CD14-positive monocyte (primary cell): ENCODE results near the gene NFXL1. TPM values are rescaled to one million over a fixed set of nuclear protein-coding genes. Genes with fewer than 3 reads are reported as not detected.

Source experiments
- DNase-seq, 3 donors: peaks; one replicate each; pipeline ENCODE4 v3.0.0-alpha.2; 2011 to 2022
- H2AFZ ChIP-seq: 2 replicates; pipeline ENCODE4 v1.6.0; 2012; ENCODE audit warnings: mild to moderate bottlenecking, low read depth, low read length, inconsistent platforms; ENCODE audit not compliant: insufficient read depth, poor library complexity, severe bottlenecking
- H3K27ac ChIP-seq, 2 donors: 1 replicate in 1 of 2; 2 replicates in 1 of 2; pipeline ENCODE4 v1.5.1; 2012 to 2013; ENCODE audit warnings: low read length in 2 of 2, control low read depth in 1 of 2, inconsistent platforms in 1 of 2, low read depth in 1 of 2, mild to moderate bottlenecking in 1 of 2
- H3K27me3 ChIP-seq, 2 donors: one replicate each; pipeline versions ENCODE4 v1.6.0 to v1.6.1; 2011 to 2013; ENCODE audit warnings: low read length in 2 of 2; ENCODE audit not compliant: control insufficient read depth in 2 of 2, insufficient read depth in 2 of 2
- H3K36me3 ChIP-seq, 2 donors: replicated peaks in 1 of 2; 1 replicate in 1 of 2; 2 replicates in 1 of 2; pipeline versions ENCODE4 v1.5.1 to v1.6.1; 2012 to 2013; ENCODE audit warnings: low read length in 2 of 2, control low read depth in 1 of 2, inconsistent platforms in 1 of 2, mild to moderate bottlenecking in 1 of 2; ENCODE audit not compliant: insufficient read depth in 2 of 2, control insufficient read depth in 1 of 2
- H3K4me1 ChIP-seq, 2 donors: 1 replicate in 1 of 2; 2 replicates in 1 of 2; pipeline versions ENCODE4 v1.5.1 to v1.6.1; 2012 to 2013; ENCODE audit warnings: low read length in 2 of 2, control low read depth in 1 of 2, inconsistent platforms in 1 of 2, mild to moderate bottlenecking in 1 of 2, moderate library complexity in 1 of 2; ENCODE audit not compliant: insufficient read depth in 2 of 2, control insufficient read depth in 1 of 2
- H3K4me2 ChIP-seq: replicated peaks from 2 replicates; pipeline ENCODE3; 2012; ENCODE audit warnings: low read length, moderate library complexity, mild to moderate bottlenecking; ENCODE audit not compliant: poor library complexity, severe bottlenecking; ENCODE audit errors: extremely low read depth
- H3K4me3 ChIP-seq, 3 experiments: fragments of 200-600 bp in 1 of 3; sonication (generic) in 1 of 3; replicated peaks in 1 of 3; 1 replicate in 2 of 3; 2 replicates in 1 of 3; pipeline ENCODE4 v1.5.1; 2011 to 2013; ENCODE audit warnings: low read length in 3 of 3, mild to moderate bottlenecking in 3 of 3, control low read depth in 2 of 3, low read depth in 2 of 3, inconsistent platforms in 1 of 3, moderate library complexity in 1 of 3
- H3K79me2 ChIP-seq: 2 replicates; pipeline ENCODE4 v1.6.0; 2012; ENCODE audit warnings: mild to moderate bottlenecking, control low read depth, inconsistent platforms, low read length, moderate library complexity; ENCODE audit not compliant: insufficient read depth
- H3K9ac ChIP-seq: 2 replicates; pipeline ENCODE4 v1.6.0; 2017; ENCODE audit warnings: low read length, mild to moderate bottlenecking; ENCODE audit not compliant: insufficient read depth, poor library complexity, severe bottlenecking
- H3K9me3 ChIP-seq, 2 donors: replicated peaks in 1 of 2; 1 replicate in 1 of 2; 2 replicates in 1 of 2; pipeline versions ENCODE4 v1.5.1 to v1.6.1; 2012 to 2013; ENCODE audit warnings: low read length in 2 of 2, control low read depth in 1 of 2; ENCODE audit not compliant: control insufficient read depth in 1 of 2, insufficient read depth in 1 of 2
- H4K20me1 ChIP-seq: 2 replicates; pipeline ENCODE4 v1.6.0; 2012; ENCODE audit warnings: mild to moderate bottlenecking, low read length, control low read depth, moderate library complexity; ENCODE audit not compliant: insufficient read depth
- H3K27ac Mint-ChIP-seq, 7 donors: one replicate each; pipeline ENCODE4 v1.8.0; 2020; ENCODE audit warnings: mild to moderate bottlenecking in 7 of 7, mixed read lengths in 7 of 7, moderate library complexity in 6 of 7, inconsistent platforms in 2 of 7
- H3K27me3 Mint-ChIP-seq, 3 donors: one replicate each; pipeline ENCODE4 v1.8.0; 2021 to 2022; ENCODE audit warnings: low read depth in 3 of 3, mild to moderate bottlenecking in 3 of 3, mixed read lengths in 3 of 3, moderate library complexity in 3 of 3, inconsistent platforms in 1 of 3
- H3K36me3 Mint-ChIP-seq, 2 donors: one replicate each; pipeline ENCODE4 v1.8.0; 2020; ENCODE audit warnings: mixed read lengths in 2 of 2, inconsistent platforms in 1 of 2, mild to moderate bottlenecking in 1 of 2
- H3K4me1 Mint-ChIP-seq: one replicate; pipeline ENCODE4 v1.8.0; 2020; ENCODE audit warnings: mild to moderate bottlenecking, mixed read lengths
- H3K4me3 Mint-ChIP-seq, 2 donors: one replicate each; pipeline ENCODE4 v1.8.0; 2020; ENCODE audit warnings: mild to moderate bottlenecking in 2 of 2, mixed read lengths in 2 of 2, moderate library complexity in 1 of 2
- H3K9me3 Mint-ChIP-seq, 7 donors: one replicate each; pipeline ENCODE4 v1.8.0; 2020 to 2022; ENCODE audit warnings: mixed read lengths in 7 of 7, mild to moderate bottlenecking in 6 of 7, moderate library complexity in 6 of 7, inconsistent platforms in 2 of 7
- CTCF ChIP-seq: fragments of 200-600 bp; IDR thresholded peaks from one replicate; pipeline ENCODE4 v1.8.0; 2022; ENCODE audit warnings: antibody characterized with exemption, mild to moderate bottlenecking
- WGBS: methylation state at CpG from one replicate; pipeline ENCODE4 v1.1.5; 2013; ENCODE audit warnings: missing lambda C conversion rate; ENCODE audit not compliant: insufficient coverage; 5-methylcytosine and 5-hydroxymethylcytosine counted together
- intact Hi-C, 2 donors: fragments of 100-400 bp; cut with micrococcal nuclease; formaldehyde crosslinking; loops; one replicate each; pipeline versions ENCODE4 v1.15.0 to v1.15.1; 2023
- polyA plus RNA-seq, 3 donors: library from polyadenylated mRNA; depleted of rRNA in 1 of 3; unstranded in 2 of 3; stranded (reverse) in 1 of 3; fragments of 300-500 nt in 2 of 3; fragments of >200 nt in 1 of 3; fragmentation: Illumina TruSeq in 2 of 3; gene quantifications; 1 replicate in 2 of 3; 2 replicates in 1 of 3; pipeline ENCODE4 v1.2.3, GENCODE V29; 2012 to 2021

Gene NFXL1
- polyA plus RNA-seq, 3 donors: 3.6 to 26.2 (median 10.6) TPM

- Histone ChIP-seq H3K79me2 (no peaks in the 10 kb centered on the region), H3K9me3 (no peaks in the 10 kb centered on the region), H3K9ac (no peak overlapping the region), H3K4me1 (no peaks in the 10 kb centered on the region), H4K20me1 (peaks cover 4% of the 10 kb centered on the region), H3K4me3 (no peak overlapping the region), H3K4me2 (no peak overlapping the region), H2AFZ (no peak overlapping the region), H3K27me3 (no peaks in the 10 kb centered on the region), H3K36me3 (peaks cover 68 to 98% of the 10 kb centered on the region in 2 donors), H3K27ac (no peak overlapping the region)
- Mint-ChIP-seq H3K9me3 (no peaks in the 10 kb centered on the region), H3K36me3 (peaks cover 80 to 84% of the 10 kb centered on the region in 2 donors), H3K27ac (no peak overlapping the region), H3K27me3 (no peaks in the 10 kb centered on the region), H3K4me1 (no peaks in the 10 kb centered on the region), H3K4me3 (no peak overlapping the region)
- WGBS: no CpG with 5 or more reads among the region's 3 CpGs
- intact Hi-C loops: no loop called here
- no peak for DNase-seq
- TF ChIP-seq CTCF: no peak
Observed at GRCh38 chr4:47882228-47882627, 32.2 kb downstream of the NFXL1 start.

- Histone ChIP-seq H3K4me2 (no peak overlapping the region), H3K27me3 (no peaks in the 10 kb centered on the region), H3K9me3 (no peaks in the 10 kb centered on the region), H3K4me3 (no peak overlapping the region), H3K9ac (no peak overlapping the region), H3K79me2 (no peaks in the 10 kb centered on the region), H3K27ac (no peak overlapping the region), H4K20me1 (peaks cover 4% of the 10 kb centered on the region), H3K36me3 (peaks cover 88 to 100% of the 10 kb centered on the region in 2 donors), H2AFZ (no peak overlapping the region), H3K4me1 (no peaks in the 10 kb centered on the region)
- H3K36me3 Mint-ChIP-seq: peaks cover 82 to 88% of the 10 kb centered on the region in 2 donors
- H3K27ac Mint-ChIP-seq: no peak overlapping the region
- H3K4me3 Mint-ChIP-seq: no peak overlapping the region
- TF ChIP-seq CTCF: no peak
- H3K9me3 Mint-ChIP-seq: peaks cover 0 to 4% (median 0%) of the 10 kb centered on the region in 7 donors
- DNase-seq: no peak
- H3K4me1 Mint-ChIP-seq: no peaks in the 10 kb centered on the region
- intact Hi-C loops: no loop called here
- peaks cover 0 to 2% (median 0%) of the 10 kb centered on the region in 3 donors for H3K27me3 Mint-ChIP-seq
Observed at GRCh38 chr4:47879458-47879857, 34.9 kb downstream of the NFXL1 start.
